ENCODE data around the gene NOTCH3. TPM values are rescaled to one million over a fixed set of nuclear protein-coding genes. Genes with fewer than 3 reads are reported as not detected.

Gene NOTCH3
- total and polyA plus RNA-seq, 4 donors: 0.49 to 3.7 (median 2.9) TPM

GRCh38 chr19:15246198-15246481 is 45.3 kb upstream of the NOTCH3 start:
- Histone ChIP-seq H3K4me3 (ENCODE audit: low read depth in 1 of 3, low read length in 3 of 3) (no peak overlapping the region), H3K36me3 (ENCODE audit: control insufficient read depth in 4 of 4, insufficient read depth in 3 of 4, low read depth in 1 of 4, low read length in 3 of 4) (peaks cover 8 to 57% (median 22%) of the 10 kb centered on the region in 4 donors), H3K4me1 (ENCODE audit: control insufficient read depth in 4 of 4, insufficient read depth in 4 of 4, low read length in 3 of 4) (peaks cover 11 to 26% (median 22%) of the 10 kb centered on the region in 4 donors), H3K27me3 (ENCODE audit: control insufficient read depth in 4 of 4, insufficient read depth in 4 of 4, low read length in 3 of 4) (no peaks in the 10 kb centered on the region), H3K27ac (ENCODE audit: low read depth in 1 of 2, low read length in 2 of 2) (no peak overlapping the region), H3K9me3 (ENCODE audit: control insufficient read depth in 4 of 4, low read length in 3 of 4) (no peaks in the 10 kb centered on the region), H3K9ac (ENCODE audit: low read depth in 1 of 2, low read length in 2 of 2) (no peak overlapping the region)
- 97% methylated on average over 5 of the region's 5 CpGs for WGBS
- no peak for DNase-seq (ENCODE audit: low spot score)
- TF ChIP-seq RAD21 (IDR thresholded peaks at IDR 0.05) (no peak), ZBTB33 (IDR thresholded peaks at IDR 0.05) (no peak), NR2F2 (IDR thresholded peaks at IDR 0.05) (no peak), TAF1 (conservative IDR thresholded peaks at IDR 0.05) (no peak), YY1 (IDR thresholded peaks at IDR 0.05) (no peak), SP1 (IDR thresholded peaks at IDR 0.05) (no peak), HNF4A (conservative IDR thresholded peaks at IDR 0.05) (no peak), ATF3 (IDR thresholded peaks at IDR 0.05) (no peak), HNF4G (IDR thresholded peaks at IDR 0.05) (no peak), REST (IDR thresholded peaks at IDR 0.05) (no peak), CTCF (IDR thresholded peaks at IDR 0.05; ENCODE audit: low read depth, low read length, missing input control) (no peak), MAX (IDR thresholded peaks at IDR 0.05) (no peak)

GRCh38 chr19:15245370-15246197 is 44.8 kb upstream of the NOTCH3 start:
- no peak for TF ChIP-seq HNF4G (IDR thresholded peaks at IDR 0.05)
- no peak for DNase-seq (ENCODE audit: low spot score)
- H3K27ac ChIP-seq (ENCODE audit: low read depth in 1 of 2, low read length in 2 of 2): no peak overlapping the region
- no peak overlapping the region for H3K9ac ChIP-seq (ENCODE audit: low read depth in 1 of 2, low read length in 2 of 2)
- H3K27me3 ChIP-seq (ENCODE audit: control insufficient read depth in 4 of 4, insufficient read depth in 4 of 4, low read length in 3 of 4): no peaks in the 10 kb centered on the region
- no peaks in the 10 kb centered on the region for H3K9me3 ChIP-seq (ENCODE audit: control insufficient read depth in 4 of 4, low read length in 3 of 4)
- no peak overlapping the region for H3K4me3 ChIP-seq (ENCODE audit: low read depth in 1 of 3, low read length in 3 of 3)
- H3K36me3 ChIP-seq (ENCODE audit: control insufficient read depth in 4 of 4, insufficient read depth in 3 of 4, low read depth in 1 of 4, low read length in 3 of 4): peaks cover 8 to 59% (median 22%) of the 10 kb centered on the region in 4 donors
- H3K4me1 ChIP-seq (ENCODE audit: control insufficient read depth in 4 of 4, insufficient read depth in 4 of 4, low read length in 3 of 4): peaks cover 11 to 26% (median 22%) of the 10 kb centered on the region in 4 donors
- WGBS: 94% methylated on average over 20 of the region's 20 CpGs

Data from liver (tissue), 9 donors.